HepG2 (cell line): Measurements from ENCODE around the gene ATP6V0D1. TPM values are rescaled to one million over a fixed set of nuclear protein-coding genes. Genes with fewer than 3 reads are reported as not detected.

Experiments used
- ARID3A ChIP-seq: IDR thresholded peaks from 2 replicates; pipeline ENCODE4 v1.6.1; 2012; ENCODE audit warnings: low read depth, low read length, improper control_type of control experiment
- ATF4 ChIP-seq, 2 experiments: fragments of 450-650 bp in 1 of 2; sonication (generic) in 1 of 2; formaldehyde crosslinking; IDR thresholded peaks; 2 replicates each; pipeline versions ENCODE4 v1.5.0 to v1.8.0; 2020 to 2022; ENCODE audit warnings: mild to moderate bottlenecking in 1 of 2, missing genetic modification reagents in 1 of 2
- CEBPB ChIP-seq: IDR thresholded peaks from 2 replicates; pipeline ENCODE4 v1.6.1; 2011; ENCODE audit warnings: low read depth, low read length, improper control_type of control experiment, borderline replicate concordance
- CENPX ChIP-seq: sonication (generic); formaldehyde crosslinking; IDR thresholded peaks from 2 replicates; pipeline ENCODE4 v1.9.0; 2021; ENCODE audit warnings: mild to moderate bottlenecking, missing genetic modification reagents, moderate library complexity
- HNF4G ChIP-seq, 2 experiments: sonication (generic) in 1 of 2; formaldehyde crosslinking in 1 of 2; IDR thresholded peaks; 2 replicates each; pipeline versions ENCODE4 v1.4.0 to v1.6.1; 2011 to 2020; ENCODE audit warnings: borderline replicate concordance in 2 of 2, low read depth in 2 of 2, mild to moderate bottlenecking in 2 of 2, low read length in 1 of 2, missing genetic modification reagents in 1 of 2, moderate library complexity in 1 of 2
- MAFF ChIP-seq: IDR thresholded peaks from 2 replicates; pipeline ENCODE4 v1.6.1; 2011; ENCODE audit warnings: low read depth, low read length, improper control_type of control experiment
- STAG1 ChIP-seq: sonication (generic); formaldehyde crosslinking; IDR thresholded peaks from 2 replicates; pipeline ENCODE4 v1.4.0; 2020; ENCODE audit warnings: missing genetic modification reagents
- TP53 ChIP-seq: sonication (generic); formaldehyde crosslinking; conservative IDR thresholded peaks from 2 replicates; pipeline ENCODE4 v1.4.0; 2020; ENCODE audit warnings: missing genetic modification reagents
- ZFP36 ChIP-seq: fragments of 150-350 bp; IDR thresholded peaks from 2 replicates; pipeline ENCODE4 v1.6.1; 2018; ENCODE audit warnings: borderline replicate concordance, low read length, low read depth; ENCODE audit not compliant: partially characterized antibody
- ZFP41 ChIP-seq: sonication (generic); formaldehyde crosslinking; IDR thresholded peaks from 2 replicates; pipeline ENCODE4 v1.4.0; 2020; ENCODE audit warnings: mild to moderate bottlenecking, missing genetic modification reagents, borderline replicate concordance
- ZFP82 ChIP-seq: sonication (generic); formaldehyde crosslinking; IDR thresholded peaks from 2 replicates; pipeline ENCODE4 v1.5.1; 2020; ENCODE audit warnings: mild to moderate bottlenecking, missing genetic modification reagents, borderline replicate concordance
- ZMYM3 ChIP-seq: sonication (generic); formaldehyde crosslinking; IDR thresholded peaks from 2 replicates; pipeline ENCODE4 v1.5.1; 2020; ENCODE audit warnings: mild to moderate bottlenecking, missing genetic modification reagents
- ZNF160 ChIP-seq: sonication (generic); formaldehyde crosslinking; IDR thresholded peaks from 2 replicates; pipeline ENCODE4 v1.8.0; 2022; ENCODE audit warnings: mild to moderate bottlenecking, inconsistent platforms, missing genetic modification reagents
- ZNF225 ChIP-seq: sonication (generic); formaldehyde crosslinking; IDR thresholded peaks from 2 replicates; pipeline ENCODE4 v1.4.0; 2020; ENCODE audit warnings: mild to moderate bottlenecking, missing genetic modification reagents
- ZNF484 ChIP-seq: sonication (generic); formaldehyde crosslinking; IDR thresholded peaks from 2 replicates; pipeline ENCODE4 v1.5.1; 2020; ENCODE audit warnings: mild to moderate bottlenecking, low read depth, missing genetic modification reagents, borderline replicate concordance
- ZNF816 ChIP-seq: sonication (generic); formaldehyde crosslinking; IDR thresholded peaks from 2 replicates; pipeline ENCODE4 v1.8.0; 2022; ENCODE audit warnings: missing genetic modification reagents, mild to moderate bottlenecking, borderline replicate concordance
- ZSCAN29 ChIP-seq: sonication (generic); formaldehyde crosslinking; conservative IDR thresholded peaks from 2 replicates; pipeline ENCODE4 v1.4.0; 2020; ENCODE audit warnings: mild to moderate bottlenecking, missing genetic modification reagents
- polyA plus RNA-seq, 8 experiments: library from polyadenylated mRNA; depleted of rRNA in 3 of 8; stranded (reverse) in 7 of 8; unstranded in 1 of 8; fragments of >200 nt; fragmentation: Illumina TruSeq in 4 of 8; extraction: Trizol in 4 of 8; gene quantifications; 2 replicates each; pipeline versions ENCODE4 v1.2.1 to v1.2.3, GENCODE V29; 2011 to 2016; ENCODE audit warnings: low read depth in 4 of 8, missing spikeins in 1 of 8, mixed read lengths in 1 of 8; ENCODE audit not compliant: insufficient read depth in 1 of 8
- total RNA-seq, 5 experiments: library from RNA; depleted of rRNA; stranded (reverse); fragments of >200 nt; fragmentation: Illumina TruSeq; extraction: Trizol; gene quantifications; 2 replicates each; pipeline ENCODE4 v1.2.3, GENCODE V29; 2016; ENCODE audit warnings: low read depth in 1 of 5
- TF ChIP-seq, protein P1 (sequence below): sonication (generic); formaldehyde crosslinking; IDR thresholded peaks from 2 replicates; pipeline ENCODE4 v1.4.0; 2020; ENCODE audit warnings: missing genetic modification reagents
- TF ChIP-seq, protein P2 (sequence below): sonication (generic); formaldehyde crosslinking; IDR thresholded peaks from 2 replicates; pipeline ENCODE4 v1.5.0; 2020; ENCODE audit warnings: mild to moderate bottlenecking, missing genetic modification reagents
- TF ChIP-seq, protein P3 (sequence below): sonication (generic); formaldehyde crosslinking; IDR thresholded peaks from 2 replicates; pipeline ENCODE4 v1.5.0; 2020; ENCODE audit warnings: missing genetic modification reagents
- TF ChIP-seq, protein P4 (sequence below): sonication (generic); formaldehyde crosslinking; IDR thresholded peaks from 2 replicates; pipeline ENCODE4 v1.4.0; 2020; ENCODE audit warnings: mild to moderate bottlenecking, missing genetic modification reagents

ATP6V0D1 gene
- total and polyA plus RNA-seq, 2 of the 13 experiments (the other 11 are each of a cell fraction or from before 2014, with no cell fraction given) = 51.1 to 61.3 TPM

- TF ChIP-seq, protein P1, sequence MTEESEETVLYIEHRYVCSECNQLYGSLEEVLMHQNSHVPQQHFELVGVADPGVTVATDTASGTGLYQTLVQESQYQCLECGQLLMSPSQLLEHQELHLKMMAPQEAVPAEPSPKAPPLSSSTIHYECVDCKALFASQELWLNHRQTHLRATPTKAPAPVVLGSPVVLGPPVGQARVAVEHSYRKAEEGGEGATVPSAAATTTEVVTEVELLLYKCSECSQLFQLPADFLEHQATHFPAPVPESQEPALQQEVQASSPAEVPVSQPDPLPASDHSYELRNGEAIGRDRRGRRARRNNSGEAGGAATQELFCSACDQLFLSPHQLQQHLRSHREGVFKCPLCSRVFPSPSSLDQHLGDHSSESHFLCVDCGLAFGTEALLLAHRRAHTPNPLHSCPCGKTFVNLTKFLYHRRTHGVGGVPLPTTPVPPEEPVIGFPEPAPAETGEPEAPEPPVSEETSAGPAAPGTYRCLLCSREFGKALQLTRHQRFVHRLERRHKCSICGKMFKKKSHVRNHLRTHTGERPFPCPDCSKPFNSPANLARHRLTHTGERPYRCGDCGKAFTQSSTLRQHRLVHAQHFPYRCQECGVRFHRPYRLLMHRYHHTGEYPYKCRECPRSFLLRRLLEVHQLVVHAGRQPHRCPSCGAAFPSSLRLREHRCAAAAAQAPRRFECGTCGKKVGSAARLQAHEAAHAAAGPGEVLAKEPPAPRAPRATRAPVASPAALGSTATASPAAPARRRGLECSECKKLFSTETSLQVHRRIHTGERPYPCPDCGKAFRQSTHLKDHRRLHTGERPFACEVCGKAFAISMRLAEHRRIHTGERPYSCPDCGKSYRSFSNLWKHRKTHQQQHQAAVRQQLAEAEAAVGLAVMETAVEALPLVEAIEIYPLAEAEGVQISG (CRISPR knock-in tag) = no peak
- TF ChIP-seq ZMYM3 (CRISPR knock-in tag) (peak; percentile 78; the same call in 1 of the 2 replicates), MAFF (peak; percentile 44), TP53 (CRISPR knock-in tag) (0 out of 2 replicates have a peak, but pooled peaks have one; percentile 35), ARID3A (peak; percentile 58; the same call in 1 of the 2 replicates), ZFP41 (CRISPR knock-in tag) (no peak), CENPX (CRISPR knock-in tag) (no peak), ZFP36 (no peak), CEBPB (peak; percentile 61; the same call in 1 of the 2 replicates), ZNF484 (CRISPR knock-in tag) (no peak), HNF4G (IDR thresholded peaks at IDR 0.05; ENCODE audit: borderline replicate concordance, low read depth, low read length) (no peak), HNF4G (CRISPR knock-in tag; IDR thresholded peaks at IDR 0.05; ENCODE audit: borderline replicate concordance, low read depth) (no peak), ZNF816 (CRISPR knock-in tag) (no peak), STAG1 (peak; percentile 72), ATF4 (CRISPR knock-in tag; IDR thresholded peaks at IDR 0.05) (no peak), ZFP82 (CRISPR knock-in tag) (no peak), ZNF225 (no peak), ZNF160 (no peak), ZSCAN29 (CRISPR knock-in tag) (no peak)
- TF ChIP-seq, protein P2, sequence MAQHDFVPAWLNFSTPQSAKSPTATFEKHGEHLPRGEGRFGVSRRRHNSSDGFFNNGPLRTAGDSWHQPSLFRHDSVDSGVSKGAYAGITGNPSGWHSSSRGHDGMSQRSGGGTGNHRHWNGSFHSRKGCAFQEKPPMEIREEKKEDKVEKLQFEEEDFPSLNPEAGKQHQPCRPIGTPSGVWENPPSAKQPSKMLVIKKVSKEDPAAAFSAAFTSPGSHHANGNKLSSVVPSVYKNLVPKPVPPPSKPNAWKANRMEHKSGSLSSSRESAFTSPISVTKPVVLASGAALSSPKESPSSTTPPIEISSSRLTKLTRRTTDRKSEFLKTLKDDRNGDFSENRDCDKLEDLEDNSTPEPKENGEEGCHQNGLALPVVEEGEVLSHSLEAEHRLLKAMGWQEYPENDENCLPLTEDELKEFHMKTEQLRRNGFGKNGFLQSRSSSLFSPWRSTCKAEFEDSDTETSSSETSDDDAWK (CRISPR knock-in tag) = no peak
- TF ChIP-seq, protein P3, sequence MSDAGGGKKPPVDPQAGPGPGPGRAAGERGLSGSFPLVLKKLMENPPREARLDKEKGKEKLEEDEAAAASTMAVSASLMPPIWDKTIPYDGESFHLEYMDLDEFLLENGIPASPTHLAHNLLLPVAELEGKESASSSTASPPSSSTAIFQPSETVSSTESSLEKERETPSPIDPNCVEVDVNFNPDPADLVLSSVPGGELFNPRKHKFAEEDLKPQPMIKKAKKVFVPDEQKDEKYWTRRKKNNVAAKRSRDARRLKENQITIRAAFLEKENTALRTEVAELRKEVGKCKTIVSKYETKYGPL (CRISPR knock-in tag) = no peak
- TF ChIP-seq, protein P4, sequence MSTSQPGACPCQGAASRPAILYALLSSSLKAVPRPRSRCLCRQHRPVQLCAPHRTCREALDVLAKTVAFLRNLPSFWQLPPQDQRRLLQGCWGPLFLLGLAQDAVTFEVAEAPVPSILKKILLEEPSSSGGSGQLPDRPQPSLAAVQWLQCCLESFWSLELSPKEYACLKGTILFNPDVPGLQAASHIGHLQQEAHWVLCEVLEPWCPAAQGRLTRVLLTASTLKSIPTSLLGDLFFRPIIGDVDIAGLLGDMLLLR (CRISPR knock-in tag) = no peak
Measured at GRCh38 chr16:67514382-67514828, 33.4 kb upstream of the ATP6V0D1 start (continued).
